GM21447 (cell line): ENCODE measurements around the gene SNX21.
"Not testable (repeated sequence)": the region's sequence is repeated elsewhere in the genome, so short reads cannot be mapped to it uniquely, and the experiment has no call there.

Source experiments
- ATAC-seq: cut with Tn5 transposase; IDR thresholded peaks from one replicate; pipeline ENCODE4 v1.9.1; 2021; ENCODE audit not compliant: unreplicated experiment

Gene SNX21

GRCh38 chr20:45848969-45849582 lies 15.5 kb downstream of the SNX21 start:
- no peak for ATAC-seq

- ATAC-seq: no peak
Measured at GRCh38 chr20:45850238-45850637, 16.6 kb downstream of the SNX21 start.

- no peak for ATAC-seq
Measured at GRCh38 chr20:45850926-45851325, 17.3 kb downstream of the SNX21 start.

- ATAC-seq: no peak
Measured at GRCh38 chr20:45851501-45851900, 17.9 kb downstream of the SNX21 start.

GRCh38 chr20:45852326-45852725 lies 18.7 kb downstream of the SNX21 start:
- no peak for ATAC-seq

GRCh38 chr20:45853484-45853883 lies 19.9 kb downstream of the SNX21 start:
- ATAC-seq: no peak

- peak; percentile 96 for ATAC-seq
Measured at GRCh38 chr20:45857114-45857881, 23.7 kb downstream of the SNX21 start, which contains the start of the genes ACOT8 and ZSWIM3. Gene ACOT8, minus strand, starts transcription at chr20:45857392. Its CDS starts 77 bp downstream, at chr20:45857315. Gene ZSWIM3, plus strand, starts transcription at chr20:45857614. Its CDS starts 212 bp downstream, at chr20:45857826.

- ATAC-seq: peak; percentile 25
Measured at GRCh38 chr20:45857882-45858216, 24.2 kb downstream of the SNX21 start.

- ATAC-seq: no peak
Measured at GRCh38 chr20:45859916-45860315, 26.3 kb downstream of the SNX21 start.

GRCh38 chr20:45860560-45861220 lies 27.1 kb downstream of the SNX21 start:
- ATAC-seq: no peak

GRCh38 chr20:45861221-45862075 lies 27.8 kb downstream of the SNX21 start:
- ATAC-seq: no peak

GRCh38 chr20:45863543-45864470 lies 30.2 kb downstream of the SNX21 start:
- ATAC-seq: no peak

- ATAC-seq: no peak
Measured at GRCh38 chr20:45866454-45866853, 32.9 kb downstream of the SNX21 start.

- ATAC-seq: no peak
Measured at GRCh38 chr20:45867136-45867818, 33.7 kb downstream of the SNX21 start.

GRCh38 chr20:45867819-45868176 lies 34.2 kb downstream of the SNX21 start:
- no peak for ATAC-seq

GRCh38 chr20:45872626-45873025 lies 39.0 kb downstream of the SNX21 start:
- no peak for ATAC-seq

- ATAC-seq: no peak
Measured at GRCh38 chr20:45873409-45874103, 40.0 kb downstream of the SNX21 start.

GRCh38 chr20:45874104-45874481 lies 40.5 kb downstream of the SNX21 start:
- ATAC-seq: not testable (repeated sequence)

GRCh38 chr20:45874576-45874975 lies 41.0 kb downstream of the SNX21 start:
- no peak for ATAC-seq
